ENCODE data around the gene FOXK2.

GRCh38 chr17:82596296-82596695, 76.8 kb downstream of the FOXK2 start:
- no peak for TF ChIP-seq CTCF (IDR thresholded peaks at IDR 0.05)
- TF ChIP-seq MAFK (IDR thresholded peaks at IDR 0.05; ENCODE audit: partially characterized antibody), result no peak
- no peak for TF ChIP-seq MAX (IDR thresholded peaks at IDR 0.05)
- TF ChIP-seq FOXS1 (CRISPR knock-in tag; IDR thresholded peaks at IDR 0.05), result no peak
- no peak for TF ChIP-seq RCOR1 (IDR thresholded peaks at IDR 0.05; ENCODE audit: low read depth, low read length)
- TF ChIP-seq RFX5 (IDR thresholded peaks at IDR 0.05), result no peak
- no peak for TF ChIP-seq MYC (IDR thresholded peaks at IDR 0.05; ENCODE audit: borderline replicate concordance, low read length)
- TF ChIP-seq REST (IDR thresholded peaks at IDR 0.05), result no peak
- TF ChIP-seq ELK1 (IDR thresholded peaks at IDR 0.05; ENCODE audit: low read depth, low read length), result no peak
- no peak for TF ChIP-seq POLR2A (IDR thresholded peaks at IDR 0.05; ENCODE audit: low read length)
- no peak for TF ChIP-seq CBX2 (IDR thresholded peaks at IDR 0.05; ENCODE audit: borderline replicate concordance, low read depth)
- no peak for TF ChIP-seq ZNF302 (CRISPR knock-in tag; IDR thresholded peaks at IDR 0.05)
- TF ChIP-seq RAD21 (conservative IDR thresholded peaks at IDR 0.05 in 1 of 2, IDR thresholded peaks at IDR 0.05 in 1 of 2), result no peak
